ENCODE measurements around the gene NAP1L4. TPM values are rescaled to one million over a fixed set of nuclear protein-coding genes. Genes with fewer than 3 reads are reported as not detected.

Gene NAP1L4
- total and polyA plus RNA-seq, 12 donors: 98.5 to 233 (median 182) TPM

DNA sequence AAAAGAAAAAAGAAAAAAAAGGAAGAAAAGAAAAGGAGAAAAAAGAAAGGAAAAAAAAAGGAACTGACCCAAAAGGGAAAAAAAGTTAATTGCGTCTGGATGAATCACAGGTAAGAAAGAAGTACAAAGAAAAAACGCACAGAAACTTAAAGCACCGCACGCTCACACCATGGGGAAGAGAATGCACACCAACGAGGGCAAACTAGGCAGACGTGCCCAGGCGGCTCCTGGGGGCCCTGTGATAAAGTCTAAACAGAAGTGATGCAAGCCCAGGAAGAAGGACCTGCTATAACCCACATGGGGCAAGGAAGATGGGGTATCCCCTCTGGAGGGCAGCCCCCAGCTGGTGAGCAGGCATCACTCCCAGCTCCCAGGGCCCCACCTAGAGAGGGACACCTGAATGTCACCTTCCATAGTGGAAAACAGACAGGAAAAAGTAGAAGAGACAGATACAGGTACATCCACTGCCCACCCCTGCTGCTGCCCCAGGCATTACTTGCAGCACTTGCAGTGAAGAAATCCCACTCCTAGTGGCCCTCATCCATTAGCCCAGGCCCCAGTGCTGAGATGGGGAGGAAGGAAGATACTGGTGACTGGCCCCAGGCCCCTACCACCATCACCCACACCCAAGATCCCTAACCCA lies 28.9 kb downstream of the NAP1L4 start:
- peak in 1 of 8 donors; percentile 16 for ATAC-seq
- H3K36me3 ChIP-seq: peaks cover 0 to 100% (median 47%) of the 10 kb centered on the region in 9 donors

DNA sequence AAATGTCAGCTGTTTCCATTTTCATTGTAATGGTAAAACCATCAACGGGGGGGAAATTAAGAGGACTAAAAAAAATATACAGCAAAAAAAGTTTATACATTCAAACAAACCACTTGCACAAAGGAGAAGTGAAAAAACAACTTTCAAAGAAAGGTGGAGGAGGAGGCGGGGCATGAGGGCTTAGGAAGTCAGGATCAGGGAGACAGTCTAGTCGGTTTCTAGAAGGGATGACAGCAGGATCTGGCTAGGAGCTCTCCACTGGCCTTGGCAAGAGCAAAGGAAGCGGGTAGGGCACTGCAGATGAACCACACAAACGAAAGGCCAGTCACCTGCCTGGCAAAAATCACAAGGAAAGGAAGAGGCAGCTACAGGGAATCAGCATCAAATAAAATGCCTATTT lies 31.0 kb downstream of the NAP1L4 start:
- WGBS, 2 donors: 72 to 73% methylated on average over 5 of the region's 5 CpGs
- intact Hi-C loops (cut with DNase I): no loop called here
- no peak for ATAC-seq

More for the DNA sequence above, 28.9 kb downstream of the NAP1L4 start:
- 91% methylated on average over 7 of the region's 7 CpGs for WGBS, 2 donors
- Histone ChIP-seq H3K9me3 (no peaks in the 10 kb centered on the region), H3K4me1 (peaks cover 0 to 24% (median 11%) of the 10 kb centered on the region in 9 donors), H3K4me3 (no peak overlapping the region), H3K27me3 (no peaks in the 10 kb centered on the region), H3K27ac (no peak overlapping the region)
- intact Hi-C loops (cut with DNase I): no loop called here
- TF ChIP-seq, protein P1, sequence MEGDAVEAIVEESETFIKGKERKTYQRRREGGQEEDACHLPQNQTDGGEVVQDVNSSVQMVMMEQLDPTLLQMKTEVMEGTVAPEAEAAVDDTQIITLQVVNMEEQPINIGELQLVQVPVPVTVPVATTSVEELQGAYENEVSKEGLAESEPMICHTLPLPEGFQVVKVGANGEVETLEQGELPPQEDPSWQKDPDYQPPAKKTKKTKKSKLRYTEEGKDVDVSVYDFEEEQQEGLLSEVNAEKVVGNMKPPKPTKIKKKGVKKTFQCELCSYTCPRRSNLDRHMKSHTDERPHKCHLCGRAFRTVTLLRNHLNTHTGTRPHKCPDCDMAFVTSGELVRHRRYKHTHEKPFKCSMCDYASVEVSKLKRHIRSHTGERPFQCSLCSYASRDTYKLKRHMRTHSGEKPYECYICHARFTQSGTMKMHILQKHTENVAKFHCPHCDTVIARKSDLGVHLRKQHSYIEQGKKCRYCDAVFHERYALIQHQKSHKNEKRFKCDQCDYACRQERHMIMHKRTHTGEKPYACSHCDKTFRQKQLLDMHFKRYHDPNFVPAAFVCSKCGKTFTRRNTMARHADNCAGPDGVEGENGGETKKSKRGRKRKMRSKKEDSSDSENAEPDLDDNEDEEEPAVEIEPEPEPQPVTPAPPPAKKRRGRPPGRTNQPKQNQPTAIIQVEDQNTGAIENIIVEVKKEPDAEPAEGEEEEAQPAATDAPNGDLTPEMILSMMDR (IDR thresholded peaks at IDR 0.05): no peak
- DNase-seq: no peak

DNA sequence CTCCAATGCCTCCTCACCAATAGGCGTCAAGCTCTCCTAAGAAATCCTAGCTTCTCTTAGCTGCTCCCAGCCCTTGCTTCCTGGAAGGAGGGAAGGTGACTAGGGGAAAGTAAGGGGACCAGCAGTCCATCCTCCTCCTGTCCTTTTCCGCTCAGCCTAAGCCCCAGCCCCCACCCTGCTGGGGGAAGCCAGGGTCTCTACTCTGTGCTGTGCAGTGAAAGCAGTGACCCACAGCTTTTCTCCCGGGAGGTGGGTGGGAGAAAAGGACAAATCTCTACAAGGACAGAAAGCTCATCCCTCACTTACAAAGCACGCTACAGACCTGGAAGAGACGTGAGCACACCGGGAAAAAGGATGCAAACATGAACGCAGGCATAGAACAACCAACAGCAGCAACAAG lies 32.0 kb downstream of the NAP1L4 start:
- 75 to 84% methylated on average over 7 of the region's 7 CpGs for WGBS, 2 donors
- H3K4me3 ChIP-seq: no peak overlapping the region
- no peaks in the 10 kb centered on the region for H3K27me3 ChIP-seq
- peaks cover 0 to 24% (median 11%) of the 10 kb centered on the region in 9 donors for H3K4me1 ChIP-seq
- H3K36me3 ChIP-seq: peaks cover 0 to 100% (median 62%) of the 10 kb centered on the region in 9 donors
- H3K27ac ChIP-seq: peak overlapping the region in 2 of 10 donors; percentile 3 to 49
- DNase-seq: no peak
- TF ChIP-seq, protein P1 (IDR thresholded peaks at IDR 0.05): no peak
- intact Hi-C loops (cut with DNase I): no loop called here
- H3K9me3 ChIP-seq: no peaks in the 10 kb centered on the region
- ATAC-seq: peak in 2 of 8 donors; percentile 28 to 47

More for the DNA sequence above, 31.0 kb downstream of the NAP1L4 start:
- Histone ChIP-seq H3K27ac (no peak overlapping the region), H3K4me3 (no peak overlapping the region), H3K9me3 (no peaks in the 10 kb centered on the region), H3K36me3 (peaks cover 0 to 100% (median 62%) of the 10 kb centered on the region in 9 donors), H3K4me1 (peaks cover 0 to 24% (median 11%) of the 10 kb centered on the region in 9 donors), H3K27me3 (no peaks in the 10 kb centered on the region)
- TF ChIP-seq, protein P1 (IDR thresholded peaks at IDR 0.05): no peak
- DNase-seq: no peak

DNA sequence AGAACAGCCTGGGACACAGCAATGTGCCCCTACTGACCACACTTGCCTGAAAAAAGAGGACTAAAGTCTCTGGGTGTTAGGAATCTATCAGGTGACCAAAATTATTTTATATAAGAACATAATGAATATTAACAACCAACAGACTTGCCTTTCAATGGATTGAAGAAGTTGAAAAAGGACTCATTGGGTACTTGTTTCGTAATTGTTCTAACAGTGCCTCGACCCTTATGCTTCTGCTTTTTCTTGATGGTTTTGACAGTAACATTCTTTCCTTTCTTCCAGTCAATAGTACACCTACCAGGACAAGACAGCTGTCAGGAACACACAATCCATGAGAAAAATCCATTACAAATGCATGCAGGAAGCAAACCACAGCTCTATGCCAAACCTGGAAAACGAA lies 33.9 kb downstream of the NAP1L4 start:
- WGBS, 2 donors: 82 to 85% methylated on average over 3 of the region's 3 CpGs
- peaks cover 0 to 24% (median 11%) of the 10 kb centered on the region in 9 donors for H3K4me1 ChIP-seq

More for the DNA sequence above, 33.9 kb downstream of the NAP1L4 start:
- intact Hi-C loops (cut with DNase I): no loop called here
- Histone ChIP-seq H3K27me3 (no peaks in the 10 kb centered on the region), H3K36me3 (peaks cover 0 to 100% (median 63%) of the 10 kb centered on the region in 9 donors), H3K9me3 (no peaks in the 10 kb centered on the region), H3K4me3 (no peak overlapping the region), H3K27ac (no peak overlapping the region)
- TF ChIP-seq, protein P1 (IDR thresholded peaks at IDR 0.05): no peak
- ATAC-seq: no peak
- no peak for DNase-seq

All from heart right ventricle (tissue), 16 donors.